Osteocyte (in vitro differentiated cells): ENCODE results near the gene CELF4. TPM values are rescaled to one million over a fixed set of nuclear protein-coding genes. Genes with fewer than 3 reads are reported as not detected.
A peak's percentile ranks its signal among the peaks of the same experiment; 100 is the strongest.

Experiments
- DNase-seq: peaks from one replicate; pipeline ENCODE4 v3.0.0; 2021; ENCODE audit warnings: mixed read lengths; ENCODE audit not compliant: unreplicated experiment; ENCODE audit errors: extremely low spot score
- H3K27ac Mint-ChIP-seq: one replicate; pipeline ENCODE4 v1.8.0; 2021; ENCODE audit warnings: mild to moderate bottlenecking, mixed read lengths; ENCODE audit not compliant: unreplicated experiment
- H3K27me3 Mint-ChIP-seq: one replicate; pipeline ENCODE4 v1.8.0; 2021; ENCODE audit warnings: mixed read lengths; ENCODE audit not compliant: unreplicated experiment
- H3K36me3 Mint-ChIP-seq: one replicate; pipeline ENCODE4 v1.8.0; 2021; ENCODE audit warnings: mixed read lengths; ENCODE audit not compliant: unreplicated experiment
- H3K4me1 Mint-ChIP-seq: one replicate; pipeline ENCODE4 v1.8.0; 2021; ENCODE audit warnings: mixed read lengths; ENCODE audit not compliant: unreplicated experiment
- H3K4me3 Mint-ChIP-seq: one replicate; pipeline ENCODE4 v1.8.0; 2021; ENCODE audit warnings: mild to moderate bottlenecking, moderate library complexity, mixed read lengths; ENCODE audit not compliant: unreplicated experiment
- H3K9me3 Mint-ChIP-seq: one replicate; pipeline ENCODE4 v1.8.0; 2021; ENCODE audit warnings: mixed read lengths; ENCODE audit not compliant: unreplicated experiment
- CTCF ChIP-seq: fragments of 200-600 bp; sonication (generic); IDR thresholded peaks from 2 replicates; pipeline ENCODE4 v1.5.0; 2021; ENCODE audit warnings: antibody characterized with exemption, mild to moderate bottlenecking, moderate library complexity
- total RNA-seq: library from RNA; stranded (reverse); gene quantifications from 2 replicates; pipeline ENCODE4 v1.2.1, GENCODE V29; 2021

Gene CELF4
- total RNA-seq, 1 donor from 2014 or later = not detected

GRCh38 chr18:37397814-37398213 lies 167.8 kb downstream of the CELF4 start:
- Mint-ChIP-seq H3K4me1 (peaks cover 11% of the 10 kb centered on the region), H3K9me3 (no peaks in the 10 kb centered on the region), H3K27ac (no peak overlapping the region), H3K27me3 (peaks cover 11% of the 10 kb centered on the region), H3K36me3 (no peaks in the 10 kb centered on the region), H3K4me3 (no peak overlapping the region)
- TF ChIP-seq CTCF = no peak
- no peak for DNase-seq

- Mint-ChIP-seq H3K27me3 (peaks cover 14% of the 10 kb centered on the region), H3K27ac (no peak overlapping the region), H3K4me1 (peaks cover 11% of the 10 kb centered on the region), H3K36me3 (no peaks in the 10 kb centered on the region), H3K4me3 (no peak overlapping the region), H3K9me3 (no peaks in the 10 kb centered on the region)
- TF ChIP-seq CTCF = no peak
- no peak for DNase-seq
These were observed 168.5 kb downstream of the CELF4 start for GRCh38 chr18:37396971-37397720.

GRCh38 chr18:37395631-37396030 lies 170.0 kb downstream of the CELF4 start:
- no peak for DNase-seq
- Mint-ChIP-seq H3K36me3 (no peaks in the 10 kb centered on the region), H3K4me3 (no peak overlapping the region), H3K4me1 (peaks cover 11% of the 10 kb centered on the region), H3K27ac (no peak overlapping the region), H3K27me3 (peaks cover 16% of the 10 kb centered on the region), H3K9me3 (no peaks in the 10 kb centered on the region)
- no peak for TF ChIP-seq CTCF

GRCh38 chr18:37395138-37395537 lies 170.5 kb downstream of the CELF4 start:
- Mint-ChIP-seq H3K4me1 (peaks cover 11% of the 10 kb centered on the region), H3K4me3 (peak overlapping the region; percentile 33), H3K9me3 (no peaks in the 10 kb centered on the region), H3K36me3 (no peaks in the 10 kb centered on the region), H3K27ac (peak overlapping the region; percentile 45), H3K27me3 (peaks cover 16% of the 10 kb centered on the region)
- DNase-seq = no peak
- no peak for TF ChIP-seq CTCF

GRCh38 chr18:37394610-37394965 lies 171.0 kb downstream of the CELF4 start:
- no peaks in the 10 kb centered on the region for H3K36me3 Mint-ChIP-seq
- no peak overlapping the region for H3K27ac Mint-ChIP-seq
- peaks cover 11% of the 10 kb centered on the region for H3K4me1 Mint-ChIP-seq
- H3K27me3 Mint-ChIP-seq = peaks cover 16% of the 10 kb centered on the region
- DNase-seq = no peak
- TF ChIP-seq CTCF = no peak
- peaks cover under 1% of the 10 kb centered on the region for H3K9me3 Mint-ChIP-seq
- peak overlapping the region; percentile 55 for H3K4me3 Mint-ChIP-seq
